DMS153 treated with DMSO at 0.1 percent for 48 hours (cell line): ENCODE results near the gene UNC13C.

ENCODE experiments used
- DNase-seq: peaks from one replicate; lab custom pipeline; 2025; ENCODE audit not compliant: unreplicated experiment; lab: John Stamatoyannopoulos, UW

Gene UNC13C

GRCh38 chr15:54017959-54018358 is 39.7 kb downstream of the UNC13C start:
- DNase-seq, result no peak

- no peak for DNase-seq
These were observed 48.0 kb downstream of the UNC13C start for GRCh38 chr15:54026258-54026657.

- no peak for DNase-seq
These were observed 48.6 kb downstream of the UNC13C start for GRCh38 chr15:54026891-54027290.

GRCh38 chr15:54029081-54029480 is 50.8 kb downstream of the UNC13C start:
- DNase-seq, result no peak

- DNase-seq, result no peak
These were observed 53.8 kb downstream of the UNC13C start for GRCh38 chr15:54032066-54032465.

- DNase-seq, result no peak
These were observed 55.2 kb downstream of the UNC13C start for GRCh38 chr15:54033356-54033860.

GRCh38 chr15:54033869-54034458 is 55.7 kb downstream of the UNC13C start:
- no peak for DNase-seq

- DNase-seq, result no peak
These were observed 57.4 kb downstream of the UNC13C start for GRCh38 chr15:54035616-54036015.

GRCh38 chr15:54045397-54045796 is 67.2 kb downstream of the UNC13C start:
- DNase-seq, result no peak

- DNase-seq, result no peak
These were observed 67.9 kb downstream of the UNC13C start for GRCh38 chr15:54046093-54046492.

GRCh38 chr15:54064365-54064764 is 86.1 kb downstream of the UNC13C start:
- DNase-seq, result no peak

- no peak for DNase-seq
These were observed 88.2 kb downstream of the UNC13C start for GRCh38 chr15:54066403-54066802.

GRCh38 chr15:54082836-54083492 is 104.7 kb downstream of the UNC13C start:
- no peak for DNase-seq

- no peak for DNase-seq
These were observed 105.3 kb downstream of the UNC13C start for GRCh38 chr15:54083501-54083900.

GRCh38 chr15:54083991-54084390 is 105.8 kb downstream of the UNC13C start:
- no peak for DNase-seq

GRCh38 chr15:54088837-54089236 is 110.6 kb downstream of the UNC13C start:
- no peak for DNase-seq

GRCh38 chr15:54089776-54090175 is 111.5 kb downstream of the UNC13C start:
- DNase-seq, result no peak

GRCh38 chr15:54091651-54092050 is 113.4 kb downstream of the UNC13C start:
- DNase-seq, result no peak

- no peak for DNase-seq
These were observed 116.4 kb downstream of the UNC13C start for GRCh38 chr15:54094661-54095060.

GRCh38 chr15:54097019-54097418 is 118.8 kb downstream of the UNC13C start:
- DNase-seq, result no peak

GRCh38 chr15:54099010-54099409 is 120.8 kb downstream of the UNC13C start:
- no peak for DNase-seq

GRCh38 chr15:54101664-54102270 is 123.5 kb downstream of the UNC13C start:
- no peak for DNase-seq
